IMR-90 (cell line): ENCODE measurements around the gene EYS. TPM values are rescaled to one million over a fixed set of nuclear protein-coding genes. Genes with fewer than 3 reads are reported as not detected.

Experiments
- ATAC-seq: fragments of 200-7000 bp; cut with Tn5 transposase; 2 replicates; pipeline ENCODE4 v1.9.1; 2020; ENCODE audit warnings: low read depth, mild to moderate bottlenecking, moderate library complexity
- BruUV-seq: library from RNA; stranded (reverse); fragments of 400-500 nt; replicated peaks from 2 replicates; lab custom pipeline; 2021; lab: Mats Ljungman, UMichigan
- CTCF ChIA-PET: fragments of 300-600 bp; formaldehyde crosslinking; extraction: SDS; loops from one replicate; lab custom pipeline; 2021; ENCODE audit warnings: antibody characterized with exemption; lab: Yijun Ruan, JAX
- POLR2A ChIA-PET: fragments of 300-600 bp; sonication (Branson Sonifier 250); formaldehyde crosslinking; loops from one replicate; lab custom pipeline; 2022; ENCODE audit warnings: antibody characterized with exemption; ENCODE audit not compliant: unreplicated experiment; lab: Charles Lee
- DNase-seq: peaks from one replicate; pipeline ENCODE4 v3.0.0; 2013
- H2AFZ ChIP-seq: replicated peaks from 2 replicates; pipeline ENCODE3; 2013; ENCODE audit warnings: low read length, mild to moderate bottlenecking; ENCODE audit not compliant: poor library complexity
- H2AK5ac ChIP-seq: 2 replicates; pipeline ENCODE4 v1.6.1; 2013; ENCODE audit warnings: low read depth, low read length, inconsistent platforms
- H2AK9ac ChIP-seq: replicated peaks from 2 replicates; pipeline ENCODE3; 2013; ENCODE audit warnings: mild to moderate bottlenecking, low read depth, low read length, moderate library complexity; ENCODE audit not compliant: poor library complexity
- H2BK120ac ChIP-seq: 2 replicates; pipeline ENCODE4 v1.6.1; 2013; ENCODE audit warnings: low read depth, low read length, inconsistent platforms
- H2BK15ac ChIP-seq: 3 replicates; pipeline ENCODE4 v1.6.1; 2013; ENCODE audit warnings: low read depth, low read length, inconsistent platforms
- H2BK20ac ChIP-seq: 2 replicates; pipeline ENCODE4 v1.6.1; 2013; ENCODE audit warnings: low read depth, mild to moderate bottlenecking, inconsistent platforms, low read length, moderate library complexity
- H2BK5ac ChIP-seq: 2 replicates; pipeline ENCODE4 v1.6.1; 2013; ENCODE audit warnings: mild to moderate bottlenecking, low read depth, low read length, inconsistent platforms; ENCODE audit not compliant: poor library complexity, severe bottlenecking
- H3K14ac ChIP-seq: replicated peaks from 2 replicates; pipeline ENCODE4 v1.6.1; 2013; ENCODE audit warnings: low read depth, low read length, inconsistent platforms
- H3K18ac ChIP-seq: 2 replicates; pipeline ENCODE4 v1.6.1; 2013; ENCODE audit warnings: low read depth, low read length, control low read depth
- H3K23ac ChIP-seq: 2 replicates; pipeline ENCODE4 v1.6.1; 2013; ENCODE audit warnings: low read depth, low read length, inconsistent platforms
- H3K27ac ChIP-seq: 2 replicates; pipeline ENCODE4 v1.5.1; 2013; ENCODE audit warnings: mild to moderate bottlenecking, control low read depth, low read length; ENCODE audit not compliant: insufficient read depth
- H3K27me3 ChIP-seq: 2 replicates; pipeline ENCODE4 v1.6.1; 2013; ENCODE audit warnings: low read length; ENCODE audit not compliant: control insufficient read depth, insufficient read depth
- H3K36me3 ChIP-seq: 2 replicates; pipeline ENCODE4 v1.6.1; 2013; ENCODE audit warnings: low read length, mixed read lengths; ENCODE audit not compliant: control insufficient read depth, insufficient read depth
- H3K4ac ChIP-seq: 2 replicates; pipeline ENCODE4 v1.6.1; 2013; ENCODE audit warnings: low read depth, low read length, inconsistent platforms
- H3K4me1 ChIP-seq: 2 replicates; pipeline ENCODE4 v1.6.1; 2013; ENCODE audit warnings: low read length, mixed read lengths; ENCODE audit not compliant: control insufficient read depth, insufficient read depth
- H3K4me2 ChIP-seq: 2 replicates; pipeline ENCODE4 v1.6.1; 2013; ENCODE audit warnings: low read depth, mild to moderate bottlenecking, control low read depth, low read length, moderate library complexity
- H3K4me3 ChIP-seq: 2 replicates; pipeline ENCODE4 v1.5.1; 2013; ENCODE audit warnings: low read depth, mild to moderate bottlenecking, control low read depth, low read length, moderate library complexity; ENCODE audit not compliant: insufficient read depth
- H3K56ac ChIP-seq: 2 replicates; pipeline ENCODE4 v1.6.1; 2013; ENCODE audit warnings: low read length, inconsistent platforms; ENCODE audit not compliant: insufficient read depth; ENCODE audit errors: extremely low read depth
- H3K79me1 ChIP-seq, 2 experiments: 2 replicates each; pipeline ENCODE4 v1.6.1; 2013; ENCODE audit warnings: low read length in 2 of 2, inconsistent platforms in 1 of 2, low read depth in 1 of 2
- H3K9ac ChIP-seq: 2 replicates; pipeline ENCODE4 v1.6.1; 2013; ENCODE audit warnings: low read depth, low read length, control low read depth
- H3K9me1 ChIP-seq: 2 replicates; pipeline ENCODE4 v1.6.1; 2013; ENCODE audit warnings: low read length, inconsistent platforms; ENCODE audit not compliant: insufficient read depth
- H3K9me3 ChIP-seq: 2 replicates; pipeline ENCODE4 v1.6.1; 2013; ENCODE audit warnings: low read length; ENCODE audit not compliant: control insufficient read depth, insufficient read depth
- H4K20me1 ChIP-seq: 2 replicates; pipeline ENCODE4 v1.6.1; 2013; ENCODE audit warnings: low read length, inconsistent platforms; ENCODE audit not compliant: insufficient read depth
- H4K5ac ChIP-seq: 2 replicates; pipeline ENCODE4 v1.6.1; 2013; ENCODE audit warnings: mild to moderate bottlenecking, low read depth, low read length, control low read depth
- H4K8ac ChIP-seq, 2 experiments: 2 replicates each; pipeline ENCODE4 v1.6.1; 2013; ENCODE audit warnings: low read depth in 2 of 2, low read length in 2 of 2, control low read depth in 1 of 2, inconsistent platforms in 1 of 2
- H4K91ac ChIP-seq: 2 replicates; pipeline ENCODE4 v1.6.1; 2013; ENCODE audit warnings: low read depth, low read length, inconsistent platforms; ENCODE audit not compliant: insufficient read depth
- CEBPB ChIP-seq: IDR thresholded peaks from 2 replicates; pipeline ENCODE4 v1.6.1; 2012; ENCODE audit warnings: low read depth, low read length, improper control_type of control experiment
- MXI1 ChIP-seq: IDR thresholded peaks from 2 replicates; pipeline ENCODE4 v1.6.1; 2012; ENCODE audit warnings: low read depth, mild to moderate bottlenecking, low read length, moderate library complexity, borderline replicate concordance
- NFE2L2 ChIP-seq: fragments of 150-350 bp; IDR thresholded peaks from 2 replicates; pipeline ENCODE4 v1.6.1; 2016; ENCODE audit warnings: low read depth, mild to moderate bottlenecking, low read length
- RCOR1 ChIP-seq: IDR thresholded peaks from 2 replicates; pipeline ENCODE4 v1.6.1; 2012; ENCODE audit warnings: mild to moderate bottlenecking, low read length, improper control_type of control experiment; ENCODE audit not compliant: insufficient replicate concordance
- RFX5 ChIP-seq: IDR thresholded peaks from 2 replicates; pipeline ENCODE4 v1.8.0; 2012; ENCODE audit warnings: low read depth, mild to moderate bottlenecking, low read length, moderate library complexity
- WGBS, 2 experiments: methylation state at CpG; one replicate each; pipeline versions ENCODE4 v1.1.5 to v1.1.7; 2013; ENCODE audit warnings: missing lambda C conversion rate in 2 of 2; ENCODE audit not compliant: insufficient read length in 1 of 2; ENCODE audit errors: extremely low coverage in 2 of 2; 5-methylcytosine and 5-hydroxymethylcytosine counted together
- dilution Hi-C: fragments of 300-500 bp; cut with HindIII; formaldehyde crosslinking; loops from one replicate; pipeline ENCODE4 v1.14.3; 2018; ENCODE audit warnings: low sequenced_read_pairs; ENCODE audit not compliant: unreplicated experiment
- in situ Hi-C: fragments of 300-500 bp; cut with MboI; formaldehyde crosslinking; loops from 3 replicates; pipeline ENCODE4 v1.14.3; 2019; ENCODE audit warnings: low sequenced_read_pairs, inconsistent platforms, mixed read lengths
- intact Hi-C: fragments of 100-400 bp; cut with micrococcal nuclease; formaldehyde crosslinking; loops from 2 replicates; pipeline ENCODE4 v1.10.0; 2022
- polyA plus RNA-seq, 3 experiments: library from polyadenylated mRNA; depleted of rRNA; stranded (reverse); fragments of >200 nt; gene quantifications; 2 replicates each; pipeline ENCODE4 v1.2.3, GENCODE V29; 2012; ENCODE audit warnings: low replicate concordance in 1 of 3
- total RNA-seq: library from RNA; depleted of rRNA; stranded (reverse); fragments of >200 nt; gene quantifications from 2 replicates; pipeline ENCODE4 v1.2.3, GENCODE V29; 2012
- TF ChIP-seq, protein P1 (sequence below): fragments of 150-350 bp; IDR thresholded peaks from 2 replicates; pipeline ENCODE4 v1.6.1; 2017; ENCODE audit warnings: mild to moderate bottlenecking, antibody characterized with exemption, low read length, low read depth
- TF ChIP-seq, protein P2 (sequence below): fragments of 150-350 bp; IDR thresholded peaks from 2 replicates; pipeline ENCODE4 v1.6.1; 2016; ENCODE audit warnings: low read depth, mild to moderate bottlenecking, low read length, moderate library complexity, borderline replicate concordance

The EYS gene
- total and polyA plus RNA-seq, 2 of the 4 experiments (the other 2 are of a cell fraction), result under 0.01 TPM; not detected in 1

DNA sequence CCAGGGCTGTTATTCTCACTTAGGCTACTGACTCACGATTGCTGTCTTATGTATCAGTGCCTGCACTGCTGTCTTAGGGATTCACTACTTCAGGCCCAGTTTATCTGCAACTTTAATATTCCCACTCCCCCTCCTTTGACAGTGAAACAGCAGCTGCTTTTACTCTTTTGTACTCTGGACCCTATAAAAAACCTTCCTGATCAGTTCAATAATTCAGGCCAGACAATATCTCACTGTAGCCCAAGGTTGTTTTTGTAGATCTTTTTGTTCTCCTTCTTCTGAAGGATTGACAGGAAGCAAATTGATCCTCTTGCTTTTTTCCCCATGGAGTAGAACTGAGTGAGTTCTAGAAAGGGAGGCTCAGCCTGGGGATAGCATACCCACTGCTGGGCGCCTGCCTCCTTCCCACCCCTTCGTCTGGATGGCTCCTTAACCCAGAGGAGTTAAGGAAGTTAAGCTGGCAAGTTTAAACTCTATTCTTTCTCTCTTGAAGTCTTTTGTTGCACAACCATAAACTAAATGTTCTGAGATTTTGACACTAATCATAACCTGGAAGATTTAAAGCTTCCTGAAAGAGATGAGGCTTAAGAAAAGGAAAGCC, 22.0 kb upstream of the EYS start:
- Histone ChIP-seq H3K27ac (no peak overlapping the region), H3K4me3 (no peak overlapping the region), H2BK20ac (no peak overlapping the region), H3K18ac (no peak overlapping the region), H2AFZ (no peak overlapping the region), H3K14ac (no peak overlapping the region), H3K9ac (no peak overlapping the region), H3K4ac (no peak overlapping the region), H4K8ac (no peak overlapping the region), H4K20me1 (no peaks in the 10 kb centered on the region), H3K23ac (no peak overlapping the region), H3K9me1 (no peaks in the 10 kb centered on the region), H3K4me1 (no peaks in the 10 kb centered on the region), H3K9me3 (0 out of 2 replicates have a peak, but pooled peaks cover 2% of the 10 kb centered on the region), H3K27me3 (no peaks in the 10 kb centered on the region), H3K4me2 (no peak overlapping the region), H3K79me1 (no peaks in the 10 kb centered on the region), H2BK120ac (no peak overlapping the region), H2AK5ac (no peak overlapping the region), H2BK15ac (no peak overlapping the region), H4K91ac (no peak overlapping the region), H2AK9ac (no peak overlapping the region), H2BK5ac (no peak overlapping the region), H3K36me3 (no peaks in the 10 kb centered on the region), H3K56ac (no peak overlapping the region), H4K5ac (no peak overlapping the region)
- ChIA-PET CTCF (no interaction called here), POLR2A (no interaction called here)
- in situ Hi-C loops, result no loop called here
- dilution Hi-C loops, result no loop called here
- TF ChIP-seq NFE2L2 (no peak), MXI1 (no peak), CEBPB (no peak), RCOR1 (no peak), RFX5 (no peak)
- TF ChIP-seq, protein P1, sequence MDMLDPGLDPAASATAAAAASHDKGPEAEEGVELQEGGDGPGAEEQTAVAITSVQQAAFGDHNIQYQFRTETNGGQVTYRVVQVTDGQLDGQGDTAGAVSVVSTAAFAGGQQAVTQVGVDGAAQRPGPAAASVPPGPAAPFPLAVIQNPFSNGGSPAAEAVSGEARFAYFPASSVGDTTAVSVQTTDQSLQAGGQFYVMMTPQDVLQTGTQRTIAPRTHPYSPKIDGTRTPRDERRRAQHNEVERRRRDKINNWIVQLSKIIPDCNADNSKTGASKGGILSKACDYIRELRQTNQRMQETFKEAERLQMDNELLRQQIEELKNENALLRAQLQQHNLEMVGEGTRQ, result no peak
- TF ChIP-seq, protein P2, sequence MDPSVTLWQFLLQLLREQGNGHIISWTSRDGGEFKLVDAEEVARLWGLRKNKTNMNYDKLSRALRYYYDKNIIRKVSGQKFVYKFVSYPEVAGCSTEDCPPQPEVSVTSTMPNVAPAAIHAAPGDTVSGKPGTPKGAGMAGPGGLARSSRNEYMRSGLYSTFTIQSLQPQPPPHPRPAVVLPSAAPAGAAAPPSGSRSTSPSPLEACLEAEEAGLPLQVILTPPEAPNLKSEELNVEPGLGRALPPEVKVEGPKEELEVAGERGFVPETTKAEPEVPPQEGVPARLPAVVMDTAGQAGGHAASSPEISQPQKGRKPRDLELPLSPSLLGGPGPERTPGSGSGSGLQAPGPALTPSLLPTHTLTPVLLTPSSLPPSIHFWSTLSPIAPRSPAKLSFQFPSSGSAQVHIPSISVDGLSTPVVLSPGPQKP, result no peak
- BruUV-seq, result no TSS peak
- ATAC-seq (no peak), DNase-seq (no peak)
- intact Hi-C loops, result no loop called here
- WGBS, 2 experiments, result no CpG with 5 or more reads among the region's 3 CpGs
